Measurements from ENCODE around the gene ZNF530.
A peak's percentile ranks its signal among the peaks of the same experiment; 100 is the strongest.

ZNF530 gene

GRCh38 chr19:57611113-57611512 is 11.4 kb downstream of the ZNF530 start:
- no peak overlapping the region for H3K4me3 ChIP-seq (ENCODE audit: low read length)
- DNase-seq (ENCODE audit: low read depth, low spot score) = no peak

- peak within 1 kb of the TSS; percentile 86 for H3K4me3 ChIP-seq (ENCODE audit: low read length)
- DNase-seq (ENCODE audit: low read depth, low spot score) = peak; percentile 91
Measured at GRCh38 chr19:57613941-57614743, 14.5 kb downstream of the ZNF530 start, which contains the start of gene ZNF134. ZNF134 (plus strand) TSS chr19:57614242; CDS start chr19:57619469, 5,227 bp downstream.

GRCh38 chr19:57615346-57615745 is 15.7 kb downstream of the ZNF530 start:
- no peak overlapping the region for H3K4me3 ChIP-seq (ENCODE audit: low read length)

GRCh38 chr19:57620673-57621348 is 21.1 kb downstream of the ZNF530 start:
- H3K4me3 ChIP-seq (ENCODE audit: low read length) = no peak overlapping the region
- no peak for DNase-seq (ENCODE audit: low read depth, low spot score)

More at GRCh38 chr19:57615346-57615745, 15.7 kb downstream of the ZNF530 start:
- no peak for DNase-seq (ENCODE audit: low read depth, low spot score)

GRCh38 chr19:57623091-57623490 is 23.4 kb downstream of the ZNF530 start:
- no peak for DNase-seq (ENCODE audit: low read depth, low spot score)
- H3K4me3 ChIP-seq (ENCODE audit: low read length) = no peak overlapping the region

- peak within 1 kb of the TSS; percentile 83 for H3K4me3 ChIP-seq (ENCODE audit: low read length)
- DNase-seq (ENCODE audit: low read depth, low spot score) = peak; percentile 92
Measured at GRCh38 chr19:57632987-57633831, 33.5 kb downstream of the ZNF530 start, which contains the start of gene ZNF211. ZNF211 (plus strand) TSS chr19:57633168; CDS start chr19:57633347, 179 bp downstream.

GRCh38 chr19:57633832-57634131 is 34.1 kb downstream of the ZNF530 start:
- peak overlapping the region; percentile 83 for H3K4me3 ChIP-seq (ENCODE audit: low read length)
- DNase-seq (ENCODE audit: low read depth, low spot score) = no peak

GRCh38 chr19:57637379-57637778 is 37.7 kb downstream of the ZNF530 start:
- no peak for DNase-seq (ENCODE audit: low read depth, low spot score)
- no peak overlapping the region for H3K4me3 ChIP-seq (ENCODE audit: low read length)

- no peak for DNase-seq (ENCODE audit: low read depth, low spot score)
- H3K4me3 ChIP-seq (ENCODE audit: low read length) = no peak overlapping the region
Measured at GRCh38 chr19:57641715-57642234, 42.1 kb downstream of the ZNF530 start.

GRCh38 chr19:57642396-57643046 is 42.8 kb downstream of the ZNF530 start:
- no peak for DNase-seq (ENCODE audit: low read depth, low spot score)
- H3K4me3 ChIP-seq (ENCODE audit: low read length) = no peak overlapping the region

GRCh38 chr19:57643734-57644133 is 44.0 kb downstream of the ZNF530 start:
- no peak for DNase-seq (ENCODE audit: low read depth, low spot score)
- H3K4me3 ChIP-seq (ENCODE audit: low read length) = no peak overlapping the region

- H3K4me3 ChIP-seq (ENCODE audit: low read length) = no peak overlapping the region
- DNase-seq (ENCODE audit: low read depth, low spot score) = peak; percentile 16
Measured at GRCh38 chr19:57648331-57649003, 48.8 kb downstream of the ZNF530 start.

- DNase-seq (ENCODE audit: low read depth, low spot score) = no peak
- H3K4me3 ChIP-seq (ENCODE audit: low read length) = no peak overlapping the region
Measured at GRCh38 chr19:57651654-57651996, 51.9 kb downstream of the ZNF530 start.

GRCh38 chr19:57653689-57654088 is 54.0 kb downstream of the ZNF530 start:
- no peak for DNase-seq (ENCODE audit: low read depth, low spot score)
- H3K4me3 ChIP-seq (ENCODE audit: low read length) = no peak overlapping the region

GRCh38 chr19:57655443-57655842 is 55.8 kb downstream of the ZNF530 start:
- no peak overlapping the region for H3K4me3 ChIP-seq (ENCODE audit: low read length)
- no peak for DNase-seq (ENCODE audit: low read depth, low spot score)

GRCh38 chr19:57656346-57656745 is 56.7 kb downstream of the ZNF530 start:
- DNase-seq (ENCODE audit: low read depth, low spot score) = no peak
- no peak overlapping the region for H3K4me3 ChIP-seq (ENCODE audit: low read length)

Measured in Jurkat, Clone E6-1 (cell line).